Osteocyte (in vitro differentiated cells): ENCODE results near the gene FOXK2. TPM values are rescaled to one million over a fixed set of nuclear protein-coding genes. Genes with fewer than 3 reads are reported as not detected.

Source experiments
- DNase-seq: peaks from one replicate; pipeline ENCODE4 v3.0.0; 2021; ENCODE audit warnings: mixed read lengths; ENCODE audit not compliant: unreplicated experiment; ENCODE audit errors: extremely low spot score
- H3K27ac Mint-ChIP-seq: one replicate; pipeline ENCODE4 v1.8.0; 2021; ENCODE audit warnings: mild to moderate bottlenecking, mixed read lengths; ENCODE audit not compliant: unreplicated experiment
- H3K27me3 Mint-ChIP-seq: one replicate; pipeline ENCODE4 v1.8.0; 2021; ENCODE audit warnings: mixed read lengths; ENCODE audit not compliant: unreplicated experiment
- H3K36me3 Mint-ChIP-seq: one replicate; pipeline ENCODE4 v1.8.0; 2021; ENCODE audit warnings: mixed read lengths; ENCODE audit not compliant: unreplicated experiment
- H3K4me1 Mint-ChIP-seq: one replicate; pipeline ENCODE4 v1.8.0; 2021; ENCODE audit warnings: mixed read lengths; ENCODE audit not compliant: unreplicated experiment
- H3K4me3 Mint-ChIP-seq: one replicate; pipeline ENCODE4 v1.8.0; 2021; ENCODE audit warnings: mild to moderate bottlenecking, moderate library complexity, mixed read lengths; ENCODE audit not compliant: unreplicated experiment
- H3K9me3 Mint-ChIP-seq: one replicate; pipeline ENCODE4 v1.8.0; 2021; ENCODE audit warnings: mixed read lengths; ENCODE audit not compliant: unreplicated experiment
- CTCF ChIP-seq: fragments of 200-600 bp; sonication (generic); IDR thresholded peaks from 2 replicates; pipeline ENCODE4 v1.5.0; 2021; ENCODE audit warnings: antibody characterized with exemption, mild to moderate bottlenecking, moderate library complexity
- total RNA-seq: library from RNA; stranded (reverse); gene quantifications from 2 replicates; pipeline ENCODE4 v1.2.1, GENCODE V29; 2021

Gene FOXK2
- total RNA-seq, 1 donor from 2014 or later, result 65.1 TPM

GRCh38 chr17:82564241-82564640 lies 44.7 kb downstream of the FOXK2 start:
- no peak overlapping the region for H3K4me3 Mint-ChIP-seq
- DNase-seq, result no peak
- H3K4me1 Mint-ChIP-seq, result peaks cover 49% of the 10 kb centered on the region

GRCh38 chr17:82565551-82565950 lies 46.0 kb downstream of the FOXK2 start:
- H3K27ac Mint-ChIP-seq, result no peak overlapping the region
- no peak for DNase-seq

More at GRCh38 chr17:82564241-82564640, 44.7 kb downstream of the FOXK2 start:
- Mint-ChIP-seq H3K27me3 (no peaks in the 10 kb centered on the region), H3K36me3 (peaks cover 13% of the 10 kb centered on the region), H3K9me3 (no peaks in the 10 kb centered on the region), H3K27ac (no peak overlapping the region)
- TF ChIP-seq CTCF, result no peak

GRCh38 chr17:82566129-82566960 lies 46.8 kb downstream of the FOXK2 start:
- peaks cover 40% of the 10 kb centered on the region for H3K4me1 Mint-ChIP-seq
- no peak for TF ChIP-seq CTCF
- peaks cover 13% of the 10 kb centered on the region for H3K36me3 Mint-ChIP-seq
- no peak overlapping the region for H3K27ac Mint-ChIP-seq
- no peak overlapping the region for H3K4me3 Mint-ChIP-seq
- no peaks in the 10 kb centered on the region for H3K9me3 Mint-ChIP-seq
- DNase-seq, result no peak
- no peaks in the 10 kb centered on the region for H3K27me3 Mint-ChIP-seq

More at GRCh38 chr17:82565551-82565950, 46.0 kb downstream of the FOXK2 start:
- no peak overlapping the region for H3K4me3 Mint-ChIP-seq
- H3K27me3 Mint-ChIP-seq, result no peaks in the 10 kb centered on the region
- H3K4me1 Mint-ChIP-seq, result peaks cover 47% of the 10 kb centered on the region
- H3K9me3 Mint-ChIP-seq, result no peaks in the 10 kb centered on the region
- TF ChIP-seq CTCF, result no peak
- peaks cover 13% of the 10 kb centered on the region for H3K36me3 Mint-ChIP-seq

GRCh38 chr17:82567286-82567685 lies 47.8 kb downstream of the FOXK2 start:
- Mint-ChIP-seq H3K27me3 (no peaks in the 10 kb centered on the region), H3K9me3 (no peaks in the 10 kb centered on the region), H3K36me3 (peaks cover 20% of the 10 kb centered on the region), H3K4me1 (peaks cover 33% of the 10 kb centered on the region), H3K4me3 (no peak overlapping the region), H3K27ac (peak overlapping the region; percentile 44)
- DNase-seq, result no peak
- TF ChIP-seq CTCF, result no peak

GRCh38 chr17:82568997-82569393 lies 49.5 kb downstream of the FOXK2 start:
- Mint-ChIP-seq H3K4me1 (peaks cover 22% of the 10 kb centered on the region), H3K27ac (peak overlapping the region; percentile 50), H3K4me3 (no peak overlapping the region), H3K9me3 (no peaks in the 10 kb centered on the region), H3K27me3 (no peaks in the 10 kb centered on the region), H3K36me3 (peaks cover 25% of the 10 kb centered on the region)
- DNase-seq, result no peak
- TF ChIP-seq CTCF, result no peak
